A549 (cell line): ENCODE results near the gene BUB1B. TPM values are rescaled to one million over a fixed set of nuclear protein-coding genes. Genes with fewer than 3 reads are reported as not detected.

ENCODE experiments used
- ATAC-seq, 2 experiments: fragments of 200-7000 bp in 1 of 2; fragments of >200 bp in 1 of 2; cut with Nextera tagmentation in 1 of 2; cut with Tn5 transposase in 1 of 2; 3 replicates each; pipeline versions ENCODE4 v1.8.0 to v1.9.1; 2018 to 2020; ENCODE audit warnings: mild to moderate bottlenecking in 1 of 2, moderate library complexity in 1 of 2
- CTCF ChIA-PET: fragments of 300-600 bp; sonication (Branson Sonifier 250); formaldehyde crosslinking; extraction: SDS; loops from one replicate; lab custom pipeline; 2021; ENCODE audit warnings: antibody characterized with exemption, inconsistent platforms; lab: Yijun Ruan, JAX
- POLR2A ChIA-PET: fragments of 350-600 bp; formaldehyde crosslinking; extraction: SDS; loops from one replicate; lab custom pipeline; 2021; ENCODE audit warnings: antibody characterized with exemption, inconsistent platforms; lab: Yijun Ruan, JAX
- DNase-seq, 2 experiments: peaks; one replicate each; pipeline versions ENCODE4 v3.0.0 to v3.0.0-alpha.2; 2011 to 2016; ENCODE audit warnings: low read depth in 1 of 2, low spot score in 1 of 2
- FAIRE-seq: peaks from 2 replicates; lab custom pipeline; 2011; peaks lifted over from hg19 to GRCh38; lab: Jason Lieb, UNC
- H3K27ac ChIP-seq, 2 experiments: fragments of >200 bp; sonication (Bioruptor Twin); formaldehyde crosslinking; 3 replicates each; pipeline ENCODE4 v1.5.1; 2016 to 2017
- H3K4me1 ChIP-seq: fragments of >200 bp; sonication (Bioruptor Twin); formaldehyde crosslinking; 3 replicates; pipeline ENCODE4 v1.6.1; 2016
- H3K4me2 ChIP-seq: fragments of >200 bp; sonication (Bioruptor Twin); formaldehyde crosslinking; 3 replicates; pipeline ENCODE4 v1.6.1; 2016
- H3K4me3 ChIP-seq: fragments of >200 bp; sonication (Bioruptor Twin); formaldehyde crosslinking; 3 replicates; pipeline ENCODE4 v1.5.1; 2016
- H3K9me3 ChIP-seq: fragments of >200 bp; sonication (Bioruptor Twin); formaldehyde crosslinking; 3 replicates; pipeline ENCODE4 v1.6.1; 2016
- E2F6 ChIP-seq: IDR thresholded peaks from 2 replicates; pipeline ENCODE4 v1.6.1; 2012; ENCODE audit warnings: low read depth, borderline replicate concordance
- FOSB ChIP-seq: fragments of 250-450 bp; sonication (Bioruptor Pico); IDR thresholded peaks from 2 replicates; pipeline ENCODE4 v1.5.0; 2020; ENCODE audit warnings: mild to moderate bottlenecking, moderate library complexity
- GATA3 ChIP-seq: IDR thresholded peaks from 2 replicates; pipeline ENCODE4 v1.6.1; 2012; ENCODE audit warnings: borderline replicate concordance
- HOXA7 ChIP-seq: fragments of 250-450 bp; sonication (Bioruptor Pico); IDR thresholded peaks from 2 replicates; pipeline ENCODE4 v1.5.0; 2020; ENCODE audit warnings: mild to moderate bottlenecking, moderate library complexity
- KDM5A ChIP-seq: fragments of 200-600 bp; sonication (generic); IDR thresholded peaks from 2 replicates; pipeline ENCODE4 v1.6.1; 2016; ENCODE audit warnings: antibody characterized with exemption, mild to moderate bottlenecking
- MAZ ChIP-seq: fragments of 150-350 bp; IDR thresholded peaks from 2 replicates; pipeline ENCODE4 v1.6.1; 2014; ENCODE audit warnings: antibody characterized with exemption, low read depth, low read length, borderline replicate concordance
- RNF2 ChIP-seq: fragments of 200-600 bp; sonication (generic); IDR thresholded peaks from 2 replicates; pipeline ENCODE4 v1.6.1; 2016; ENCODE audit warnings: low read depth, mild to moderate bottlenecking, antibody characterized with exemption, moderate library complexity, borderline replicate concordance
- TFCP2L1 ChIP-seq: fragments of 250-450 bp; sonication (Bioruptor Pico); IDR thresholded peaks from 2 replicates; pipeline ENCODE4 v1.5.0; 2021; ENCODE audit warnings: mild to moderate bottlenecking
- ZFP36 ChIP-seq: fragments of 450-650 bp; IDR thresholded peaks from 2 replicates; pipeline ENCODE4 v1.6.1; 2014; ENCODE audit warnings: borderline replicate concordance; ENCODE audit not compliant: partially characterized antibody
- ZNF302 ChIP-seq: fragments of 250-450 bp; sonication (Bioruptor Pico); IDR thresholded peaks from 2 replicates; pipeline ENCODE4 v1.9.0; 2021; ENCODE audit warnings: inconsistent platforms, mild to moderate bottlenecking, moderate library complexity
- ZSCAN20 ChIP-seq: fragments of 250-450 bp; sonication (Bioruptor Pico); IDR thresholded peaks from 2 replicates; pipeline ENCODE4 v1.8.0; 2022; ENCODE audit warnings: mild to moderate bottlenecking, moderate library complexity
- WGBS: methylation state at CpG from one replicate; pipeline ENCODE4 v1.1.6; 2017; ENCODE audit errors: missing lambda C conversion rate; 5-methylcytosine and 5-hydroxymethylcytosine counted together
- polyA plus RNA-seq, 4 experiments: library from polyadenylated mRNA; depleted of rRNA in 3 of 4; stranded (reverse); fragments of >200 nt; fragmentation: RNase III in 1 of 4; extraction: RNeasy Plus Mini Kit Qiagen cat#74134 plus additional on column Dnase treatment in 1 of 4; gene quantifications; 2 replicates in 3 of 4; 3 replicates in 1 of 4; pipeline ENCODE4 v1.2.3, GENCODE V29; 2011 to 2017
- TF ChIP-seq, protein P1 (sequence below): fragments of 150-350 bp; IDR thresholded peaks from 2 replicates; pipeline ENCODE4 v1.6.1; 2014; ENCODE audit warnings: low read depth, mild to moderate bottlenecking, low read length
- TF ChIP-seq, protein P2 (sequence below): IDR thresholded peaks from 2 replicates; pipeline ENCODE4 v1.6.1; 2012

The BUB1B gene
- polyA plus RNA-seq, 2 of the 4 experiments (the other 2 are of a cell fraction) = 37.5 to 50.2 TPM

GRCh38 chr15:40269604-40270003, 108.7 kb downstream of the BUB1B start (continued):
- TF ChIP-seq E2F6 = no peak

DNA sequence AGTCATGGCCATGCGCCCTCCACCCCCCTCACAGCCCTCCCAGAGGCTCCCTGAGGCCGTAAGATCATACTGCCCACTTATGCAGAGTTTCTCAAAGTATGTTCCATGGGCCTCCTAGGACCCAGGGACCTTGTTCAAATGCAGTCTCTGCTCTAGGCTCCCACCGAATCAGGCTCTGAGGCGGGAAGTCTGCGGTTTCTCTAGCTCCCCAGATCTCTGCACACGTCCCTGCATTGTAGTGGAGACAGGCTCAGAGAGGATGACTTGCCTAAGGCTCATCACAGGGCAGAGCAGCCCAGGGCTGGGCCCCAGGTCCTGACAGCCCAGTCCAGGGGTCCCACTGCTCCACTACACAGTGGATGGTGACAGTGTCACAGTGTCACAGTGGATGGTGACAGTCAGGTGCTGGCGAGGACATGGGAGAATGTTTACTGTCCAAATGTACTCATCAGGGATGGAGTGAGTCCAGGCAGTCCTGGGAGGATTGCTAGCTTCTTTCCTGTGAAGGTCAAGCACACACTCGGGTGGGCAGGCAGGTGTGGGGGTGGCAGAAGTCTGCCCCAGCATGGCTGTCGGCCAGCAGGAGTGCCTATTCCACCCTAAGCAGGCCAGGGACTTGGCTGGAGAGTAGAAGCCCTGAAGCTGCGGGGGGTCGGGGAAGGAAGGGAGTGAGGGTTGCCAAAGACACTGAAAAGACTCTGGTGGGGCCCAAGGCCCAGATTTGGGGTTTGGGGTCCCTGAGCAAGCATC, 109.6 kb downstream of the BUB1B start:
- no peak for FAIRE-seq
- ATAC-seq = no peak
- POLR2A ChIA-PET = no interaction called here
- CTCF ChIA-PET = interaction anchor here (1.1 to 19.7 kb wide), 8 partner anchors 5 to 229 kb away, joined by 4 to 658 read pairs (median 54); partner anchors contain the start of gene PAK6
- peaks cover 19% of the 10 kb centered on the region for H3K4me1 ChIP-seq
- TF ChIP-seq FOSB (CRISPR knock-in tag) = no peak
- no peak for TF ChIP-seq TFCP2L1 (CRISPR knock-in tag)
- no peak for TF ChIP-seq RNF2
- no peak for TF ChIP-seq ZNF302 (CRISPR knock-in tag)
- no peak for TF ChIP-seq GATA3
- TF ChIP-seq HOXA7 (CRISPR knock-in tag) = no peak
- no peak for TF ChIP-seq MAZ
- TF ChIP-seq KDM5A = no peak
- no peak for TF ChIP-seq ZFP36
- TF ChIP-seq ZSCAN20 (CRISPR knock-in tag) = no peak
- TF ChIP-seq, protein P1, sequence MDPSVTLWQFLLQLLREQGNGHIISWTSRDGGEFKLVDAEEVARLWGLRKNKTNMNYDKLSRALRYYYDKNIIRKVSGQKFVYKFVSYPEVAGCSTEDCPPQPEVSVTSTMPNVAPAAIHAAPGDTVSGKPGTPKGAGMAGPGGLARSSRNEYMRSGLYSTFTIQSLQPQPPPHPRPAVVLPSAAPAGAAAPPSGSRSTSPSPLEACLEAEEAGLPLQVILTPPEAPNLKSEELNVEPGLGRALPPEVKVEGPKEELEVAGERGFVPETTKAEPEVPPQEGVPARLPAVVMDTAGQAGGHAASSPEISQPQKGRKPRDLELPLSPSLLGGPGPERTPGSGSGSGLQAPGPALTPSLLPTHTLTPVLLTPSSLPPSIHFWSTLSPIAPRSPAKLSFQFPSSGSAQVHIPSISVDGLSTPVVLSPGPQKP = no peak
- TF ChIP-seq, protein P2, sequence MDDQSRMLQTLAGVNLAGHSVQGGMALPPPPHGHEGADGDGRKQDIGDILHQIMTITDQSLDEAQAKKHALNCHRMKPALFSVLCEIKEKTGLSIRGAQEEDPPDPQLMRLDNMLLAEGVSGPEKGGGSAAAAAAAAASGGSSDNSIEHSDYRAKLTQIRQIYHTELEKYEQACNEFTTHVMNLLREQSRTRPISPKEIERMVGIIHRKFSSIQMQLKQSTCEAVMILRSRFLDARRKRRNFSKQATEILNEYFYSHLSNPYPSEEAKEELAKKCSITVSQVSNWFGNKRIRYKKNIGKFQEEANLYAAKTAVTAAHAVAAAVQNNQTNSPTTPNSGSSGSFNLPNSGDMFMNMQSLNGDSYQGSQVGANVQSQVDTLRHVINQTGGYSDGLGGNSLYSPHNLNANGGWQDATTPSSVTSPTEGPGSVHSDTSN = no peak
- TF ChIP-seq, all 56 proteins: peak for 0
- H3K9me3 ChIP-seq = no peaks in the 10 kb centered on the region
- DNase-seq = no peak
- no peak overlapping the region for H3K4me3 ChIP-seq
- no peak overlapping the region for H3K27ac ChIP-seq
- H3K4me2 ChIP-seq = no peak overlapping the region
- 61% methylated on average over 5 of the region's 11 CpGs for WGBS

Other genes with a start within 250 kb of the BUB1B start
- gene GPR176, start 240.8 kb upstream of the BUB1B start, polyA plus RNA-seq (2011; rRNA removed) = 1.5 and 2.0 TPM in 2 replicates
- gene GPR176, start 240.8 kb upstream of the BUB1B start, polyA plus RNA-seq (2017; fragmentation: RNase III; extraction: RNeasy Plus Mini Kit Qiagen cat#74134 plus additional on column Dnase treatment) = 7.1 to 8.1 TPM (median 8.1 TPM) in 3 replicates
- gene EIF2AK4, start 227.0 kb upstream of the BUB1B start, polyA plus RNA-seq (2011; rRNA removed) = 38.3 and 38.6 TPM in 2 replicates
- gene EIF2AK4, start 227.0 kb upstream of the BUB1B start, polyA plus RNA-seq (2017; fragmentation: RNase III; extraction: RNeasy Plus Mini Kit Qiagen cat#74134 plus additional on column Dnase treatment) = 19.5 to 23.0 TPM (median 22.2 TPM) in 3 replicates
- gene SRP14, start 121.9 kb upstream of the BUB1B start, polyA plus RNA-seq (2011; rRNA removed) = 216 and 306 TPM in 2 replicates
- 343 to 380 TPM (median 374 TPM) in 3 replicates for gene SRP14, start 121.9 kb upstream of the BUB1B start, polyA plus RNA-seq (2017; fragmentation: RNase III; extraction: RNeasy Plus Mini Kit Qiagen cat#74134 plus additional on column Dnase treatment)
- gene BMF, start 52.2 kb upstream of the BUB1B start, polyA plus RNA-seq (2011; rRNA removed) = 1.4 and 2.1 TPM in 2 replicates
- 0.39 to 1.6 TPM (median 1.3 TPM) in 3 replicates for gene BMF, start 52.2 kb upstream of the BUB1B start, polyA plus RNA-seq (2017; fragmentation: RNase III; extraction: RNeasy Plus Mini Kit Qiagen cat#74134 plus additional on column Dnase treatment)
- 0.08 and 0.16 TPM in 2 replicates for gene PAK6, start 78.0 kb downstream of the BUB1B start, polyA plus RNA-seq (2011; rRNA removed)
- gene PAK6, start 78.0 kb downstream of the BUB1B start, polyA plus RNA-seq (2017; fragmentation: RNase III; extraction: RNeasy Plus Mini Kit Qiagen cat#74134 plus additional on column Dnase treatment) = 0.05 to 0.12 TPM (median 0.10 TPM) in 3 replicates
- gene ANKRD63, start 122.0 kb downstream of the BUB1B start, polyA plus RNA-seq (2011; rRNA removed) = not detected in 2 replicates
- 0.08 to 0.25 TPM (median 0.10 TPM) in 3 replicates for gene ANKRD63, start 122.0 kb downstream of the BUB1B start, polyA plus RNA-seq (2017; fragmentation: RNase III; extraction: RNeasy Plus Mini Kit Qiagen cat#74134 plus additional on column Dnase treatment)
- gene PLCB2, start 146.9 kb downstream of the BUB1B start, polyA plus RNA-seq (2011; rRNA removed) = 0.19 and 0.30 TPM in 2 replicates
- 0.38 to 0.58 TPM (median 0.49 TPM) in 3 replicates for gene PLCB2, start 146.9 kb downstream of the BUB1B start, polyA plus RNA-seq (2017; fragmentation: RNase III; extraction: RNeasy Plus Mini Kit Qiagen cat#74134 plus additional on column Dnase treatment)
- gene INAFM2, start 162.6 kb downstream of the BUB1B start, polyA plus RNA-seq (2011; rRNA removed) = 2.8 and 3.5 TPM in 2 replicates
- 3.3 to 3.9 TPM (median 3.8 TPM) in 3 replicates for gene INAFM2, start 162.6 kb downstream of the BUB1B start, polyA plus RNA-seq (2017; fragmentation: RNase III; extraction: RNeasy Plus Mini Kit Qiagen cat#74134 plus additional on column Dnase treatment)
- gene CCDC9B, start 179.9 kb downstream of the BUB1B start, polyA plus RNA-seq (2011; rRNA removed) = 1.9 and 2.8 TPM in 2 replicates
- 23.4 to 28.7 TPM (median 27.4 TPM) in 3 replicates for gene CCDC9B, start 179.9 kb downstream of the BUB1B start, polyA plus RNA-seq (2017; fragmentation: RNase III; extraction: RNeasy Plus Mini Kit Qiagen cat#74134 plus additional on column Dnase treatment)
- not detected in 2 replicates for gene PHGR1, start 190.0 kb downstream of the BUB1B start, polyA plus RNA-seq (2011; rRNA removed)
- gene PHGR1, start 190.0 kb downstream of the BUB1B start, polyA plus RNA-seq (2017; fragmentation: RNase III; extraction: RNeasy Plus Mini Kit Qiagen cat#74134 plus additional on column Dnase treatment) = not detected in 3 replicates
- gene DISP2, start 197.2 kb downstream of the BUB1B start, polyA plus RNA-seq (2011; rRNA removed) = 0.26 and 0.52 TPM in 2 replicates
- gene DISP2, start 197.2 kb downstream of the BUB1B start, polyA plus RNA-seq (2017; fragmentation: RNase III; extraction: RNeasy Plus Mini Kit Qiagen cat#74134 plus additional on column Dnase treatment) = 0.39 to 0.82 TPM (median 0.56 TPM) in 3 replicates
- 41.2 and 50.3 TPM in 2 replicates for gene KNSTRN, start 221.7 kb downstream of the BUB1B start, polyA plus RNA-seq (2011; rRNA removed)
- 45.0 to 52.6 TPM (median 48.0 TPM) in 3 replicates for gene KNSTRN, start 221.7 kb downstream of the BUB1B start, polyA plus RNA-seq (2017; fragmentation: RNase III; extraction: RNeasy Plus Mini Kit Qiagen cat#74134 plus additional on column Dnase treatment)
- 10.2 and 14.8 TPM in 2 replicates for gene IVD, start 244.7 kb downstream of the BUB1B start, polyA plus RNA-seq (2011; rRNA removed)
- gene IVD, start 244.7 kb downstream of the BUB1B start, polyA plus RNA-seq (2017; fragmentation: RNase III; extraction: RNeasy Plus Mini Kit Qiagen cat#74134 plus additional on column Dnase treatment) = 12.4 to 13.0 TPM (median 12.6 TPM) in 3 replicates